Measurements from ENCODE around the gene RALGPS1.
A peak's percentile ranks its signal among the peaks of the same experiment; 100 is the strongest.

Gene RALGPS1

GRCh38 chr9:127051881-127052595 is 137.5 kb downstream of the RALGPS1 start:
- ATAC-seq (replicated peaks) (no peak), DNase-seq (no peak)
- Mint-ChIP-seq H3K4me3 (no peak overlapping the region), H3K4me1 (ENCODE audit: low read depth in 2 of 2) (peaks cover 21 to 27% of the 10 kb centered on the region in 2 donors), H3K36me3 (ENCODE audit: insufficient read depth) (no peaks in the 10 kb centered on the region), H3K27me3 (no peaks in the 10 kb centered on the region), H3K27ac (peak overlapping the region in 1 of 2 donors; percentile 2), H3K9me3 (no peaks in the 10 kb centered on the region)

GRCh38 chr9:127053057-127053821 is 138.7 kb downstream of the RALGPS1 start:
- no peak for DNase-seq

GRCh38 chr9:127053960-127054359 is 139.4 kb downstream of the RALGPS1 start:
- Mint-ChIP-seq H3K4me3 (no peak overlapping the region), H3K4me1 (ENCODE audit: low read depth in 2 of 2) (peaks cover 20 to 24% of the 10 kb centered on the region in 2 donors), H3K27me3 (no peaks in the 10 kb centered on the region), H3K27ac (peak overlapping the region in 1 of 2 donors; percentile 35), H3K9me3 (no peaks in the 10 kb centered on the region), H3K36me3 (ENCODE audit: insufficient read depth) (no peaks in the 10 kb centered on the region)
- ATAC-seq (replicated peaks): no peak
- no peak for DNase-seq

More at GRCh38 chr9:127053057-127053821, 138.7 kb downstream of the RALGPS1 start:
- Mint-ChIP-seq H3K4me3 (no peak overlapping the region), H3K9me3 (no peaks in the 10 kb centered on the region), H3K27ac (no peak overlapping the region), H3K27me3 (no peaks in the 10 kb centered on the region), H3K36me3 (ENCODE audit: insufficient read depth) (no peaks in the 10 kb centered on the region), H3K4me1 (ENCODE audit: low read depth in 2 of 2) (peaks cover 19 to 25% of the 10 kb centered on the region in 2 donors)
- ATAC-seq (replicated peaks): no peak

GRCh38 chr9:127055745-127056402 is 141.3 kb downstream of the RALGPS1 start:
- Mint-ChIP-seq H3K9me3 (no peaks in the 10 kb centered on the region), H3K4me1 (ENCODE audit: low read depth in 2 of 2) (peaks cover 16 to 18% of the 10 kb centered on the region in 2 donors), H3K36me3 (ENCODE audit: insufficient read depth) (no peaks in the 10 kb centered on the region), H3K4me3 (no peak overlapping the region), H3K27me3 (no peaks in the 10 kb centered on the region), H3K27ac (peak overlapping the region; percentile 36 to 50)
- no peak for ATAC-seq (replicated peaks)
- DNase-seq: no peak

DNA sequence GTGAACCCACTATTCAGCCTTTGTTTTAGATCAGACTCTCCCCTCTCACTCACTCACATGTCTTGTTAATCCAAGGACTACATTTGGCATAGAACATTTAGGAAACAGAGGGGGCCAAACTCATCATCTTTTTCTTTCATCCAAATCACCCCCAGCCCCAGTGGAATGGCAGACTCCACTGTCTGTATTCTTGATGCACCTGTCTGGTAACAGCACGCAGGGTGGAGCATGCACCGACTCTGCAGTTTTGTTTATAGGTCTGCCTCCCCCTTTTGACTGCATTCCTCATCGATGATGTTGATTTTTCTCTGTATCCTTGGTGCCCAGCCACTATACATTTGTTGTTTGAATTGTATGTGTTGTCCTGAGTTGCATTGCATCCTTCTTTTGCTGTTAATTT is 141.9 kb downstream of the RALGPS1 start:
- DNase-seq: no peak
- no peak overlapping the region for H3K4me3 Mint-ChIP-seq
- H3K9me3 Mint-ChIP-seq: no peaks in the 10 kb centered on the region
- ATAC-seq (replicated peaks): no peak
- peak overlapping the region; percentile 25 to 36 for H3K27ac Mint-ChIP-seq
- H3K4me1 Mint-ChIP-seq (ENCODE audit: low read depth in 2 of 2): peaks cover 16 to 18% of the 10 kb centered on the region in 2 donors
- H3K36me3 Mint-ChIP-seq (ENCODE audit: insufficient read depth): no peaks in the 10 kb centered on the region
- H3K27me3 Mint-ChIP-seq: no peaks in the 10 kb centered on the region

DNA sequence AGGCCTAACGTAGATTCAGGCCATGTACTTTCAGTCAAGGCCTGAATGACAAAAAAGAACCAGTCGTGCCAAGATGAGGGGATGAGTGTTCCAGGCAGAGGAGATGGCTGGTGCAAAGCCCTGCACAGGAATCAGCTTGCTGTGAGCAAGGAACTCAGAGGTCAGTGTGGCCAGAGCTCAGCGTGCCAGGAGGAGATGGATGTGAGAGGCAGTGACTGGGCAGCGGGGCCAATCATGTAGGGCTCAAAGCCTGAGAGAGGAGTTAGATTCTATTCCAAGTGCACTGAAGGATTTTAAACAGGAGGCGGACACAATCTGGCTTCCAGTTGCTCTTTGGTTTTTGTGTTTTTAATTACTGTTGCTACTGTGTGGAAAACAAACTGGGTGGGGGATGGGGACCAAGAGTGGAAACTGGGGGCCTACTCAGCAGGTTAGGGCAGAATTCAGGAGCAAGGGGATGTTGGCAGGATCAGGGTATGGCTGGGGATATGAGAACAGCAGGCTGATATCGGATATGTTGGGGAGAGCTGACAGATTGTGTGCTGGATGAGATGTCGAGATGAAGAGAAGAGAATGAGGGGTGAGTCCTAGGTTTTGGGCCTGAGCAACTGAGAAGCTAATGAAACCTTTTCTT is 143.5 kb downstream of the RALGPS1 start:
- Mint-ChIP-seq H3K27me3 (no peaks in the 10 kb centered on the region), H3K4me3 (no peak overlapping the region), H3K27ac (peak overlapping the region; percentile 19 to 25), H3K9me3 (no peaks in the 10 kb centered on the region), H3K36me3 (ENCODE audit: insufficient read depth) (no peaks in the 10 kb centered on the region), H3K4me1 (ENCODE audit: low read depth in 2 of 2) (peaks cover 16 to 18% of the 10 kb centered on the region in 2 donors)
- DNase-seq (no peak), ATAC-seq (replicated peaks) (no peak)

DNA sequence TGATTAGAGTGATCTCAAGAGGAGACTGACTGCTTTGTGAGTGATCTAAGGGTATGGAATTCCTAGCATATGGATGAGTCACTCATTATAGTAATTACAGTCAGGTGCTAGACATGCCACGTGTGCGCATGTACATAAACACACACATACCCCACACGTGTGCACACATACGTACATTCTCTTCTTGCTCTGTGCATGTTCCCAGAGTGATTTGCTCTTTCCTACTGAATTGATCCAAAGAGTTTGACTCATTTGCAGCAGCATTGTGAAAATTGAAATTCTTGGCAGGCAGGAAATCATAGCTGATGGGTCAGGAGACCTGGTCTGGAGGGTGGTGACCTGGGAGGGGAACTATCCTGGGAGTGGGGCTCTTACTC is 144.1 kb downstream of the RALGPS1 start:
- Mint-ChIP-seq H3K4me3 (no peak overlapping the region), H3K36me3 (ENCODE audit: insufficient read depth) (no peaks in the 10 kb centered on the region), H3K27me3 (no peaks in the 10 kb centered on the region), H3K4me1 (ENCODE audit: low read depth in 2 of 2) (peaks cover 16 to 18% of the 10 kb centered on the region in 2 donors), H3K9me3 (no peaks in the 10 kb centered on the region), H3K27ac (no peak overlapping the region)
- ATAC-seq (replicated peaks) (no peak), DNase-seq (no peak)

GRCh38 chr9:127059030-127059429 is 144.4 kb downstream of the RALGPS1 start:
- DNase-seq: no peak
- Mint-ChIP-seq H3K4me3 (no peak overlapping the region), H3K27ac (no peak overlapping the region), H3K9me3 (no peaks in the 10 kb centered on the region), H3K4me1 (ENCODE audit: low read depth in 2 of 2) (peaks cover 16 to 18% of the 10 kb centered on the region in 2 donors), H3K36me3 (ENCODE audit: insufficient read depth) (no peaks in the 10 kb centered on the region), H3K27me3 (no peaks in the 10 kb centered on the region)
- ATAC-seq (replicated peaks): no peak

GRCh38 chr9:127059765-127060361 is 145.3 kb downstream of the RALGPS1 start:
- no peaks in the 10 kb centered on the region for H3K27me3 Mint-ChIP-seq
- H3K27ac Mint-ChIP-seq: peak overlapping the region; percentile 2 to 69
- DNase-seq (no peak), ATAC-seq (replicated peaks) (no peak)
- no peaks in the 10 kb centered on the region for H3K36me3 Mint-ChIP-seq (ENCODE audit: insufficient read depth)
- no peaks in the 10 kb centered on the region for H3K9me3 Mint-ChIP-seq
- H3K4me3 Mint-ChIP-seq: no peak overlapping the region
- H3K4me1 Mint-ChIP-seq (ENCODE audit: low read depth in 2 of 2): peaks cover 16 to 23% of the 10 kb centered on the region in 2 donors

DNA sequence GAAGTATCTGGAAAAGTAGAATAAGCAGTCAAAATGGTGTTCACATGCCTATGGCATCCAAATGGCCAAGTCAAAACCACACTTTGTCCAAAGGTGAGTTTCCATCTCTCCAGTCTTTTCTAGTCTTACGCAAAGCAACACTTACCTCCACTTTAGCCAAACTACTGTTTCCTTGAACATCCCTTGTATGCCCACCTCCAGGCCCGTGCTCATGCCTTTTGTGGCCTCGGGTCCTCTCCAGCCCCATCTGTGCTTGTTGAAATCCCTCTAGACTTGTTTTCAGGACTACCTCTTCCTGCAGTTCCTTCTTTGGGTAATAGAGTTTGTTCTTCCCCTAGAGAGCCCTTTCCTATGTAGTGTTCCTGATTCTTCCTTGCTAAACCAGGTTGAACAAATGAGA is 146.8 kb downstream of the RALGPS1 start:
- H3K4me3 Mint-ChIP-seq: no peak overlapping the region
- DNase-seq (no peak), ATAC-seq (replicated peaks) (no peak)
- H3K9me3 Mint-ChIP-seq: no peaks in the 10 kb centered on the region
- no peak overlapping the region for H3K27ac Mint-ChIP-seq
- H3K27me3 Mint-ChIP-seq: no peaks in the 10 kb centered on the region
- peaks cover 16 to 24% of the 10 kb centered on the region in 2 donors for H3K4me1 Mint-ChIP-seq (ENCODE audit: low read depth in 2 of 2)
- H3K36me3 Mint-ChIP-seq (ENCODE audit: insufficient read depth): no peaks in the 10 kb centered on the region

DNA sequence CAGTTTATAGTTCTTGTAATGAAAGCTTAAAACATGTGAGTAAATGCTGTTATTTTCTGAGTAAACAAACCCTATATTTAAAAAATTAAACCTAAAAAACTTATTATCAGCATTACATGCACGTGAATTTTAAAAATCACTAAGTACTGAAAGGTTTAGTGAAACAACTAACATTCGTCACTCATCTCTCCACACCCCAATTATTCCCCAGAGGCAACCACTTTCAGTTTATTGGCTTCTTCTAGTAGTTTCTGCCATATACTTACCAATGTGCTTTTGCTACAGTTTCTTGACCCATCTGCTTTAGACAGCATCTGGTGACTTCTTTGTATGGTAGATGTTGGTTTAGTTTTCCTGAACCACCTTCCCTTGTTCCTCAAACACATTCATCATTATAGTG is 149.8 kb downstream of the RALGPS1 start:
- no peaks in the 10 kb centered on the region for H3K36me3 Mint-ChIP-seq (ENCODE audit: insufficient read depth)
- ATAC-seq (replicated peaks) (no peak), DNase-seq (no peak)
- peaks cover 4 to 13% of the 10 kb centered on the region in 2 donors for H3K4me1 Mint-ChIP-seq (ENCODE audit: low read depth in 2 of 2)
- no peaks in the 10 kb centered on the region for H3K9me3 Mint-ChIP-seq
- no peak overlapping the region for H3K4me3 Mint-ChIP-seq
- H3K27me3 Mint-ChIP-seq: no peaks in the 10 kb centered on the region
- no peak overlapping the region for H3K27ac Mint-ChIP-seq

GRCh38 chr9:127065592-127065991 is 151.0 kb downstream of the RALGPS1 start:
- H3K27me3 Mint-ChIP-seq: no peaks in the 10 kb centered on the region
- DNase-seq: no peak

More at GRCh38 chr9:127065592-127065991, 151.0 kb downstream of the RALGPS1 start:
- Mint-ChIP-seq H3K36me3 (ENCODE audit: insufficient read depth) (peaks cover 2% of the 10 kb centered on the region), H3K4me3 (no peak overlapping the region), H3K27ac (no peak overlapping the region), H3K9me3 (no peaks in the 10 kb centered on the region), H3K4me1 (ENCODE audit: low read depth in 2 of 2) (peaks cover 0 to 6% of the 10 kb centered on the region in 2 donors)
- ATAC-seq (replicated peaks): no peak

Data from effector memory CD8-positive, alpha-beta T cell (primary cell).